Measurements from ENCODE around the gene RASSF1.

RASSF1 gene

GRCh38 chr3:50365842-50366220 is 25.2 kb upstream of the RASSF1 start:
- Histone ChIP-seq H2AFZ (ENCODE audit: low read depth, low read length) (no peak overlapping the region), H3K9me3 (ENCODE audit: insufficient read depth, low read length, severe bottlenecking) (no peaks in the 10 kb centered on the region), H3K4me2 (ENCODE audit: insufficient read depth, low read length) (peak overlapping the region; percentile 51; the same call in 1 of the 2 replicates), H3K9ac (ENCODE audit: low read depth, low read length) (peak overlapping the region; percentile 9; the same call in 1 of the 2 replicates), H3K4me3 (ENCODE audit: low read depth in 1 of 2, low read length in 2 of 2) (no peak overlapping the region; a peak in 1 of 4 replicates), H3K79me2 (ENCODE audit: insufficient read depth, low read length) (no peaks in the 10 kb centered on the region), H3K36me3 (ENCODE audit: insufficient read depth, low read length) (no peaks in the 10 kb centered on the region), H3K27ac (ENCODE audit: low read length) (no peak overlapping the region), H3K27me3 (ENCODE audit: insufficient read depth, low read length, poor library complexity) (no peaks in the 10 kb centered on the region), H4K20me1 (ENCODE audit: insufficient read depth, low read length) (0 out of 2 replicates have a peak, but pooled peaks cover 4% of the 10 kb centered on the region), H3K4me1 (ENCODE audit: insufficient read depth, low read length) (peaks cover 7% of the 10 kb centered on the region)
- ATAC-seq (ENCODE audit: insufficient read depth, low read depth) (no peak), DNase-seq (no peak)
- TF ChIP-seq EZH2 (IDR thresholded peaks at IDR 0.05; ENCODE audit: borderline replicate concordance, low read depth, low read length, severe bottlenecking) (no peak), CTCF (IDR thresholded peaks at IDR 0.05; ENCODE audit: borderline replicate concordance, extremely low read depth, low read length, poor library complexity, severe bottlenecking) (no peak)

GRCh38 chr3:50365080-50365841 is 24.6 kb upstream of the RASSF1 start:
- peak overlapping the region; percentile 4; the same call in 1 of the 2 replicates for H2AFZ ChIP-seq (ENCODE audit: low read depth, low read length)
- H3K27me3 ChIP-seq (ENCODE audit: insufficient read depth, low read length, poor library complexity): no peaks in the 10 kb centered on the region
- H3K36me3 ChIP-seq (ENCODE audit: insufficient read depth, low read length): no peaks in the 10 kb centered on the region
- ATAC-seq (ENCODE audit: insufficient read depth, low read depth) (peak; percentile 88), DNase-seq (peak; percentile 80)
- H3K9ac ChIP-seq (ENCODE audit: low read depth, low read length): peak overlapping the region; percentile 9; the same call in 1 of the 2 replicates
- 0 out of 2 replicates have a peak, but pooled peaks cover 4% of the 10 kb centered on the region for H4K20me1 ChIP-seq (ENCODE audit: insufficient read depth, low read length)
- H3K4me2 ChIP-seq (ENCODE audit: insufficient read depth, low read length): peak overlapping the region; percentile 51
- no peak for TF ChIP-seq EZH2 (IDR thresholded peaks at IDR 0.05; ENCODE audit: borderline replicate concordance, low read depth, low read length, severe bottlenecking)
- no peak for TF ChIP-seq CTCF (IDR thresholded peaks at IDR 0.05; ENCODE audit: borderline replicate concordance, extremely low read depth, low read length, poor library complexity, severe bottlenecking)
- no peaks in the 10 kb centered on the region for H3K9me3 ChIP-seq (ENCODE audit: insufficient read depth, low read length, severe bottlenecking)
- no peaks in the 10 kb centered on the region for H3K79me2 ChIP-seq (ENCODE audit: insufficient read depth, low read length)
- peak overlapping the region in 1 of 2 experiments; percentile 25; a peak in 2 of 4 replicates for H3K4me3 ChIP-seq (ENCODE audit: low read depth in 1 of 2, low read length in 2 of 2)
- H3K4me1 ChIP-seq (ENCODE audit: insufficient read depth, low read length): peaks cover 7% of the 10 kb centered on the region
- H3K27ac ChIP-seq (ENCODE audit: low read length): no peak overlapping the region

- no peak overlapping the region for H3K4me3 ChIP-seq (ENCODE audit: low read depth in 1 of 2, low read length in 2 of 2)
- H2AFZ ChIP-seq (ENCODE audit: low read depth, low read length): no peak overlapping the region
- H3K36me3 ChIP-seq (ENCODE audit: insufficient read depth, low read length): no peaks in the 10 kb centered on the region
- H3K79me2 ChIP-seq (ENCODE audit: insufficient read depth, low read length): no peaks in the 10 kb centered on the region
- ATAC-seq (ENCODE audit: insufficient read depth, low read depth) (no peak), DNase-seq (no peak)
- TF ChIP-seq CTCF (IDR thresholded peaks at IDR 0.05; ENCODE audit: borderline replicate concordance, extremely low read depth, low read length, poor library complexity, severe bottlenecking): no peak
- TF ChIP-seq EZH2 (IDR thresholded peaks at IDR 0.05; ENCODE audit: borderline replicate concordance, low read depth, low read length, severe bottlenecking): no peak
- no peak overlapping the region for H3K4me2 ChIP-seq (ENCODE audit: insufficient read depth, low read length)
- H3K4me1 ChIP-seq (ENCODE audit: insufficient read depth, low read length): peaks cover 13% of the 10 kb centered on the region
- no peak overlapping the region for H3K9ac ChIP-seq (ENCODE audit: low read depth, low read length)
- H3K27me3 ChIP-seq (ENCODE audit: insufficient read depth, low read length, poor library complexity): no peaks in the 10 kb centered on the region
- H3K9me3 ChIP-seq (ENCODE audit: insufficient read depth, low read length, severe bottlenecking): no peaks in the 10 kb centered on the region
- no peak overlapping the region for H3K27ac ChIP-seq (ENCODE audit: low read length)
- H4K20me1 ChIP-seq (ENCODE audit: insufficient read depth, low read length): 0 out of 2 replicates have a peak, but pooled peaks cover 4% of the 10 kb centered on the region
Measured at GRCh38 chr3:50364573-50365079, 24.0 kb upstream of the RASSF1 start.

Measured in DND-41 (cell line).